ENCODE measurements around the gene SLC16A6. TPM values are rescaled to one million over a fixed set of nuclear protein-coding genes. Genes with fewer than 3 reads are reported as not detected.

SLC16A6 gene
- total RNA-seq, 4 donors from 2014 or later, result 2.7 to 10.0 (median 5.1) TPM

DNA sequence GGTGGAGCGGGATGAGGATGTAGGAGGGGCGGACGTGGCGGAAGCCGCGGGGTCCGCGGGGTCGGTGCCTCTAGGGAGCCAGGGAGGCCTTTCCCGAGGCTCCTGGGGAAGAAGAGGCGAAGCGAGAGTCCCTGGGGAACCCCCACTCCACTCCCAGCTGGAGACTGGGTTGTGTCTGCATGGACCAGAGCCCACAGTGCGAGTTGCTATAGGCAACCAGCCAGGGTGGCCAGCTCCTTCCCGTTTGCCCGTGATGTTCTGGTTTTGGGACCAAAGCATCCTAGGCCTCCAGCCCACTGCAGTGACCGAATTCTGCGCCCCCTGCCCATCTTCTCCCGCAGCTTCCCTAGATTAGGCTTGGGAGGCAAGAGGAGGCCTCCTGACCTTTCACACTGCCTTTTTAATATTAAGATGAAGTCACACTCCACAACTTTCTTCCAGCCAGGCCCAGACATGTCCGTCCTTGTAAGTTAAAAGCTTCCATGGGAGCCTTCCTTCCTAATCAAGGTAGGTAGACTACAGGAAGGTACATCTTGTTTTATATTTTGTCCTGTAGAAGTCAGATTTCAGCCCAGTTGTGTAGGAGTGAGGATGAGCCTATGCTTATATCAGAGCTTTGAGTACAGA lies 42.6 kb downstream of the SLC16A6 start:
- no peaks in the 10 kb centered on the region for H3K27me3 ChIP-seq
- peak overlapping the region; percentile 97 for H3K27ac ChIP-seq
- peaks cover 29% of the 10 kb centered on the region for H3K4me1 ChIP-seq
- peak overlapping the region; percentile 79 for H3K4me3 ChIP-seq
- H3K9me3 ChIP-seq, result no peaks in the 10 kb centered on the region
- peak in 1 of 2 donors; percentile 88 for DNase-seq (ENCODE audit: low spot score in 2 of 2)
- peaks cover 15% of the 10 kb centered on the region for H3K36me3 ChIP-seq
- WGBS, result 4% methylated on average over 6 of the region's 19 CpGs
- TF ChIP-seq POLR2A (IDR thresholded peaks at IDR 0.05), result no peak
- TF ChIP-seq EP300 (IDR thresholded peaks at IDR 0.05), result no peak
- TF ChIP-seq POLR2AphosphoS5 (IDR thresholded peaks at IDR 0.05), result no peak
- TF ChIP-seq, protein P1, sequence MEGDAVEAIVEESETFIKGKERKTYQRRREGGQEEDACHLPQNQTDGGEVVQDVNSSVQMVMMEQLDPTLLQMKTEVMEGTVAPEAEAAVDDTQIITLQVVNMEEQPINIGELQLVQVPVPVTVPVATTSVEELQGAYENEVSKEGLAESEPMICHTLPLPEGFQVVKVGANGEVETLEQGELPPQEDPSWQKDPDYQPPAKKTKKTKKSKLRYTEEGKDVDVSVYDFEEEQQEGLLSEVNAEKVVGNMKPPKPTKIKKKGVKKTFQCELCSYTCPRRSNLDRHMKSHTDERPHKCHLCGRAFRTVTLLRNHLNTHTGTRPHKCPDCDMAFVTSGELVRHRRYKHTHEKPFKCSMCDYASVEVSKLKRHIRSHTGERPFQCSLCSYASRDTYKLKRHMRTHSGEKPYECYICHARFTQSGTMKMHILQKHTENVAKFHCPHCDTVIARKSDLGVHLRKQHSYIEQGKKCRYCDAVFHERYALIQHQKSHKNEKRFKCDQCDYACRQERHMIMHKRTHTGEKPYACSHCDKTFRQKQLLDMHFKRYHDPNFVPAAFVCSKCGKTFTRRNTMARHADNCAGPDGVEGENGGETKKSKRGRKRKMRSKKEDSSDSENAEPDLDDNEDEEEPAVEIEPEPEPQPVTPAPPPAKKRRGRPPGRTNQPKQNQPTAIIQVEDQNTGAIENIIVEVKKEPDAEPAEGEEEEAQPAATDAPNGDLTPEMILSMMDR (IDR thresholded peaks at IDR 0.05), result no peak

DNA sequence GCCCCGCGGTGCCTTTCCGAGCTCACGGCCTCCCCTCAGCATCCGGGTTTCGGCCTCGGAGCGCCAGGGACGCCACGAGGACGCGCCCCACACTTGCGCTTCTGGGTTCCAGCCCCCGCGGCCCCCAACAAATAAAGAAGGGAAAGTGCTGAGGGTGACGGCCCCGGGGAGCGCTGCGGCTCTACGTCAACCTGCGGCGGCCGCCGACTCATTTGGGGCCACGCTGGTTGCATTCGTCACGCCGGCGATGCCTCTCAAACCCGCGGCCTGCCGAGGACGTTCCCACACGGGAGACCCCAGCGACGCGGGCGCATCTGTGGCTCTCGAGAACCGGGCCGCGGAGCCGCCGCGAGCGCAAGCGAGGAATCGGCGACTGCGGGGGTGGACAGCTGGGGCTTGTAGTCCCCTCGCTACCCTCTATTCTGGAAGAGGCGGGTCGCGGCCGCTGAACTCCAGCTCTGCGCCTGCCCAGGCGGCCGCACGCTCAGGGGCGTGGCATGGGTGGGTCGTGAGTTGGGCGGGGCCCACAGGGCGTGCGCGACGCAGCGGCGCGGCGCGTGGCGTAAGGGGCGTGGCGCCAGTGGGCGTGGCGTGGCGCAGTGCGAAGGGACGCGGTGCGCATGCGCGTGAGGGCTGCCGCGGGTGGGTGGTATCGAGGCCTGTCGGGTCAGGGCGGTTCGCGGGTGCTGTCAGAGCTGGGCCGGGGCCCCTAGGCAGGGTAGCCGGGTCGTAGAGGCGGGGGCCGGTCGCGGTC lies 43.3 kb downstream of the SLC16A6 start, which contains the start of gene AMZ2:
TSS of gene AMZ2 (plus strand) at position 599 of the 754 bp plus-strand sequence. CDS start 2,145 bp downstream, outside the sequence.
- Histone ChIP-seq H3K4me3 (peak within 1 kb of the TSS; percentile 79), H3K36me3 (peaks cover 11% of the 10 kb centered on the region), H3K4me1 (peaks cover 29% of the 10 kb centered on the region), H3K9me3 (no peaks in the 10 kb centered on the region), H3K27me3 (no peaks in the 10 kb centered on the region), H3K27ac (peak within 1 kb of the TSS; percentile 97)
- TF ChIP-seq POLR2A (IDR thresholded peaks at IDR 0.05) (peak; percentile 80 to 91), POLR2AphosphoS5 (IDR thresholded peaks at IDR 0.05) (peak; percentile 11 to 84 (median 78)), EP300 (IDR thresholded peaks at IDR 0.05) (no peak)
- TF ChIP-seq, protein P1 (IDR thresholded peaks at IDR 0.05), result no peak
- peak; percentile 94 to 95 for DNase-seq (ENCODE audit: low spot score in 2 of 2)
- under 1% methylated on average over 59 of the region's 97 CpGs for WGBS

DNA sequence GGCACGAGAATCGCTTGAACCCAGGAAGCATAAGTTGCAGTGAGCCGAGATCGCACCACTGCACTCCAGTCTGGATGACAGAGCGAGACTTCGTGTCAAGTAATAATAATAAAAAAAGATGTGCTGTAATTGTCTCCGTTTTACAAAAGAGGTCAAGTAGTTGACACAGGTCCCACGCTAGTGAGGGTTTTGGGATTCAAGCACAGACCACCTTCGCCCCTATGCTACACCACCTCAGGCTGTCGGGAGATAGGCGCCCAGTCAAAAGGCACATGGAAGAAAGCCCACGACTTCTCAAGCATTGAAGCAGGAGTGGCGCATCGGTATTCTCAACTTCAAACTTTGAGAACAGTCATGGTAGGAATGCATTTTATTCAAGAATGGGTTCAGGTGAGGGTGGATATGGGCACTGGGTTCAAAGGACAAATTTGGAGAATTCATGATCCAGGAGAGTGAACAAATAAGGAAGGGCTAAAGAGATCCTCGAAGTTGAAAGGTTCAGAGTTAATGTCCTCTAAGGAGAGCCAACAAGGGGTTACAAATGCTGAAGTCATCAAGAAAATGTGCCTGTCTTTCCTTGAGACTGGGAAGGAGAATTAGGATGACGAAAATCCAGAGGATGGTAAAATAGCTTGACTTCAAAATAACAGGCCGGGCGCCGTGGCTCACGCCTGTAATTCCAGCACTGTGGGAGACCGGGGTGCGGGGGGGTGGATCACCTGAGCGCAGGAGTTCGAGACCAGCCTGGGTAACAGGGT lies 44.5 kb downstream of the SLC16A6 start:
- 91% methylated on average over 24 of the region's 24 CpGs for WGBS
- no peak overlapping the region for H3K27ac ChIP-seq
- H3K9me3 ChIP-seq, result no peaks in the 10 kb centered on the region
- DNase-seq (ENCODE audit: low spot score in 2 of 2), result no peak
- H3K4me3 ChIP-seq, result peak overlapping the region; percentile 79
- H3K36me3 ChIP-seq, result peaks cover 1% of the 10 kb centered on the region
- TF ChIP-seq POLR2AphosphoS5 (IDR thresholded peaks at IDR 0.05), result no peak
- TF ChIP-seq, protein P1 (IDR thresholded peaks at IDR 0.05), result no peak
- TF ChIP-seq POLR2A (IDR thresholded peaks at IDR 0.05), result no peak
- no peak for TF ChIP-seq EP300 (IDR thresholded peaks at IDR 0.05)
- no peaks in the 10 kb centered on the region for H3K27me3 ChIP-seq
- peaks cover 29% of the 10 kb centered on the region for H3K4me1 ChIP-seq

DNA sequence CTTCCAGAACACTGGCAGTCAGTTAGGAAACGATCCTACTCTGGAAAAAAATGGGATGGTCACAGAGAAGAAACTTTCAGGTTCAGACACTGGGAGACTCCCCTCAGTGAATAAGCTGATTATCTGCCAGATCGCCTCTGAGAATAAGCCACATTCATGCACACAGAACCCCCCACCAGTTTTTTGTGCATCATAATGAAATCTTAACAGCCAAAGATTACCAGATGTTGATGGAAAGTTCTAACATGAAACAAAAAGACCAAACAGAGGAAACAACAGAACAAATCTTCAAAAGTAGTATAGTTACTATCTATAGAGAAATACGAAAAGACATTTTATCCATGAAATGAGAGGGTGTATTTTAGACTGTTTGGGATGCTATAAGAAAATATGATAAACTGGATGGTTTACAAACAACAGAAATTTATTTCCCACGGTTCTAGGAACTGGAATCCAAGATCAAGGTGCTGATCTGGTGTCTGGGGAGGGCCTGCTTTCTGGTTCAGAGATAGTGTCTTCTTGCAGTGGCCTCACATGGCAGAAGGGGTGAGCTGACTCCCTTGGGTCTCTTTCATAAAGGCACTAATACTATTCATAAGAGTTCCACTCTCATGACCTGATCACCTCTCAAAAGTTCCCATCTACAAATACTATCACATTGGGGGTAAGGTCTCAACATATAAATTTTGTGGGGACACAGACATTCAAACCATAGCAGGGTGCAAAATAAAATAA lies 51.1 kb downstream of the SLC16A6 start:
- Histone ChIP-seq H3K36me3 (no peaks in the 10 kb centered on the region), H3K9me3 (no peaks in the 10 kb centered on the region), H3K27me3 (no peaks in the 10 kb centered on the region), H3K27ac (peak overlapping the region; percentile 29), H3K4me3 (no peak overlapping the region), H3K4me1 (peaks cover 4% of the 10 kb centered on the region)
- WGBS, result 78% methylated on average over 4 of the region's 4 CpGs
- no peak for DNase-seq (ENCODE audit: low spot score in 2 of 2)
- TF ChIP-seq POLR2A (IDR thresholded peaks at IDR 0.05) (no peak), EP300 (IDR thresholded peaks at IDR 0.05) (no peak), POLR2AphosphoS5 (IDR thresholded peaks at IDR 0.05) (no peak)
- TF ChIP-seq, protein P1 (IDR thresholded peaks at IDR 0.05), result no peak

Data from suprapubic skin (tissue), 4 donors.